Kidney (tissue), 14 donors: Measurements from ENCODE around the gene C2orf76. TPM values are rescaled to one million over a fixed set of nuclear protein-coding genes. Genes with fewer than 3 reads are reported as not detected.

Experiments
- DNase-seq, 5 donors: peaks; one replicate each; pipeline ENCODE4 v3.0.0-alpha.2; 2013 to 2020
- FAIRE-seq: peaks from 2 replicates; lab custom pipeline; 2012; peaks lifted over from hg19 to GRCh38; lab: Jason Lieb, UNC
- H3K27ac ChIP-seq, 2 donors: one replicate each; pipeline ENCODE4 v1.7.0; 2013; ENCODE audit warnings: low read depth in 2 of 2, low read length in 2 of 2, inconsistent platforms in 1 of 2
- H3K27me3 ChIP-seq: one replicate; pipeline ENCODE4 v1.7.1; 2013; ENCODE audit warnings: low read length, inconsistent platforms; ENCODE audit not compliant: control insufficient read depth, insufficient read depth
- H3K36me3 ChIP-seq, 3 donors: one replicate each; pipeline versions ENCODE4 v1.7.0 to v1.7.1; 2013; ENCODE audit warnings: low read length in 3 of 3, control low read depth in 1 of 3, inconsistent platforms in 1 of 3; ENCODE audit not compliant: insufficient read depth in 3 of 3, control insufficient read depth in 2 of 3
- H3K4me1 ChIP-seq, 3 donors: one replicate each; pipeline versions ENCODE4 v1.7.0 to v1.7.1; 2013; ENCODE audit warnings: low read length in 3 of 3, inconsistent platforms in 1 of 3, low read depth in 1 of 3; ENCODE audit not compliant: control insufficient read depth in 2 of 3, insufficient read depth in 2 of 3
- H3K4me3 ChIP-seq, 3 donors: one replicate each; pipeline versions ENCODE4 v1.7.0 to v1.8.1; 2013; ENCODE audit warnings: low read length in 3 of 3, control low read depth in 1 of 3, inconsistent platforms in 1 of 3
- H3K9ac ChIP-seq, 3 donors: one replicate each; pipeline versions ENCODE4 v1.7.0 to v1.7.1; 2013; ENCODE audit warnings: low read length in 3 of 3, control low read depth in 1 of 3, inconsistent platforms in 1 of 3
- H3K9me3 ChIP-seq, 3 donors: one replicate each; pipeline versions ENCODE4 v1.7.0 to v1.7.1; 2013; ENCODE audit warnings: low read length in 3 of 3, control low read depth in 1 of 3, inconsistent platforms in 1 of 3; ENCODE audit not compliant: control insufficient read depth in 2 of 3, insufficient read depth in 1 of 3
- intact Hi-C: fragments of 100-400 bp; cut with DNase I; formaldehyde crosslinking; loops from one replicate; pipeline ENCODE4 v1.11.1; 2022
- polyA plus RNA-seq: library from polyadenylated mRNA; stranded (reverse); fragments of 350-450 nt; fragmentation: Illumina TruSeq; extraction: RNeasy Lipid Tissue Mini Kit (QIAGEN cat#74804); gene quantifications from one replicate; pipeline ENCODE4 v1.2.3, GENCODE V29; 2014; ENCODE audit warnings: low read depth, low replicate concordance; ENCODE audit not compliant: insufficient read depth
- total RNA-seq: library from RNA; stranded (reverse); fragmentation: NEBNext Ultra II Directional; extraction: Animal tissue kit (Norgen Biotek cat#: 25700); gene quantifications from one replicate; pipeline ENCODE4 v1.2.1, GENCODE V29; 2021
- TF ChIP-seq, protein P1 (sequence below): IDR thresholded peaks from 3 replicates; pipeline ENCODE4 v1.5.1; 2012; ENCODE audit warnings: mild to moderate bottlenecking, moderate library complexity, borderline replicate concordance; ENCODE audit not compliant: insufficient read depth; ENCODE audit errors: extremely low read depth
- donor health status: control.
- donor health status: control.
- donor health status: control.
- donor health status: control.
- donor health status: control.
- donor health status: DM: yes; HTN: yes; CAD: no.
- donor health status: Normal renal cell carcinoma (clear cell type).

C2orf76 gene
- total and polyA plus RNA-seq, 2 donors from 2014 or later = 12.4 to 31.3 TPM

DNA sequence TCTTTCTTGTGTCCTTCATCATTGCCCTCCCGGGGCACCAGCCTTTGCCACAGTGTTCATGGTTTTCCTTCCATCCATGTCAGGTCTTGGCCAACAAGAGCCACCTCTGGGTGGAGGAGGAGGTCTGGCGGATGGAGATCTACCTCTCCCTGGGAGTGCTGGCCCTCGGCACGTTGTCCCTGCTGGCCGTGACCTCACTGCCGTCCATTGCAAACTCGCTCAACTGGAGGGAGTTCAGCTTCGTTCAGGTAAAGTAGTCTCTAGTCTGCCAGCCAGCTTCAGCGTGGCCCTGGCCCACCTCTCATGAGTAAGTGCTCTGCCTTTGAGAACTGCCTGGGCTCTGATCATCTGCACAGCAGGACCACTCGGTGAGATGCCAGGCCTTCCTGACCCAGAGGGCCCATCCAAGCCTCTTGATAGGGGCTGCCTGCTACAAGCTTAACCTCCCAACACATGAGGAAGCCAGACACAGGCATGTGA, 112.0 kb downstream of the C2orf76 start:
- TF ChIP-seq, protein P1, sequence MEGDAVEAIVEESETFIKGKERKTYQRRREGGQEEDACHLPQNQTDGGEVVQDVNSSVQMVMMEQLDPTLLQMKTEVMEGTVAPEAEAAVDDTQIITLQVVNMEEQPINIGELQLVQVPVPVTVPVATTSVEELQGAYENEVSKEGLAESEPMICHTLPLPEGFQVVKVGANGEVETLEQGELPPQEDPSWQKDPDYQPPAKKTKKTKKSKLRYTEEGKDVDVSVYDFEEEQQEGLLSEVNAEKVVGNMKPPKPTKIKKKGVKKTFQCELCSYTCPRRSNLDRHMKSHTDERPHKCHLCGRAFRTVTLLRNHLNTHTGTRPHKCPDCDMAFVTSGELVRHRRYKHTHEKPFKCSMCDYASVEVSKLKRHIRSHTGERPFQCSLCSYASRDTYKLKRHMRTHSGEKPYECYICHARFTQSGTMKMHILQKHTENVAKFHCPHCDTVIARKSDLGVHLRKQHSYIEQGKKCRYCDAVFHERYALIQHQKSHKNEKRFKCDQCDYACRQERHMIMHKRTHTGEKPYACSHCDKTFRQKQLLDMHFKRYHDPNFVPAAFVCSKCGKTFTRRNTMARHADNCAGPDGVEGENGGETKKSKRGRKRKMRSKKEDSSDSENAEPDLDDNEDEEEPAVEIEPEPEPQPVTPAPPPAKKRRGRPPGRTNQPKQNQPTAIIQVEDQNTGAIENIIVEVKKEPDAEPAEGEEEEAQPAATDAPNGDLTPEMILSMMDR = no peak
- intact Hi-C loops = no loop called here
- H3K9ac ChIP-seq = no peak overlapping the region
- H3K4me3 ChIP-seq = no peak overlapping the region
- no peaks in the 10 kb centered on the region for H3K27me3 ChIP-seq
- no peak for DNase-seq
- no peak overlapping the region for H3K27ac ChIP-seq
- H3K4me1 ChIP-seq = peaks cover 0 to 3% (median 0%) of the 10 kb centered on the region in 3 donors
- no peak for FAIRE-seq
- H3K9me3 ChIP-seq = no peaks in the 10 kb centered on the region
- H3K36me3 ChIP-seq = no peaks in the 10 kb centered on the region

DNA sequence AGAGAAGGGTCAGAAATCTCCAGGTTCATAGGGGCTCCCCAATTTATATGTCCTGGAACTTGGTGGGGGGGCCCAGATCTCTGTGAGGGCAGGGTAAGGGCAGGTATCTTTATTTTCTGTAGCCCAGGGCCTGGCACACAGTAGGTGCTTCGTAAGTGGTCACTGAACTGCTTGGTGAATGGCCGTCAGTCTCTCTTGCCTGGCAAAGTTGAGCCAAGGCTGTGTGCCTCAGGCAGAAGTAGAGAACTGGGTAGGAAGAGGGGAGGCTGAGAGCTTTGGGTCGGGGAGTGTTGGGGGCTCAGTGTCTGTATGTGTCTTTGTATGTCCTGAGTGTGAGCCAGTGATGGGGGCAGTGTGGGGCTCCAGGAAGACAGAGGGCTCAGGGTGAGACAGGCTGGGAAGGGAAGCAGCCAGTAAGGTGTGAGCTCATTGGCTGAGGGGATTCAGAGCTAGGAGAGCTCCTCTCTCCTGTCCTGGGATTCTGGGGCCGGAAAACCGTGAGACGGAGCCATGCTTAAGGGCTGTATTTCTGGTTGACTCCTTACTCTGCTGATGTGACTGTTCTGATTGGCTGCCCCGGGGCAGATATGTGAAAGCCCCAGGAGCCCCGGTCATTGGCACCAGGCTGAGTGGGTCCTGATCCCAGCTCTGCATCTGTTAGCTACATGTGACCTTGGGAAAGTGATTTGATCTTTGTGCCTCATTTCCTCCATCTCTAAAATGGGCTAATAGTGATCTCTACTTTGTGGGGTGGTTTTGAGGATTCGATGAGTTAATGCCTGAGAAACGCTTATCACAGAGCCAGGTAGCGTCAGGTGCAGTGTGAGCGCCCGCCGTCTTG, 112.7 kb downstream of the C2orf76 start:
- Histone ChIP-seq H3K9me3 (no peaks in the 10 kb centered on the region), H3K9ac (no peak overlapping the region), H3K4me1 (peaks cover 0 to 2% (median 0%) of the 10 kb centered on the region in 3 donors), H3K36me3 (no peaks in the 10 kb centered on the region), H3K4me3 (no peak overlapping the region), H3K27ac (no peak overlapping the region), H3K27me3 (no peaks in the 10 kb centered on the region)
- no peak for FAIRE-seq
- no peak for DNase-seq
- TF ChIP-seq, protein P1 = no peak
- intact Hi-C loops = no loop called here

DNA sequence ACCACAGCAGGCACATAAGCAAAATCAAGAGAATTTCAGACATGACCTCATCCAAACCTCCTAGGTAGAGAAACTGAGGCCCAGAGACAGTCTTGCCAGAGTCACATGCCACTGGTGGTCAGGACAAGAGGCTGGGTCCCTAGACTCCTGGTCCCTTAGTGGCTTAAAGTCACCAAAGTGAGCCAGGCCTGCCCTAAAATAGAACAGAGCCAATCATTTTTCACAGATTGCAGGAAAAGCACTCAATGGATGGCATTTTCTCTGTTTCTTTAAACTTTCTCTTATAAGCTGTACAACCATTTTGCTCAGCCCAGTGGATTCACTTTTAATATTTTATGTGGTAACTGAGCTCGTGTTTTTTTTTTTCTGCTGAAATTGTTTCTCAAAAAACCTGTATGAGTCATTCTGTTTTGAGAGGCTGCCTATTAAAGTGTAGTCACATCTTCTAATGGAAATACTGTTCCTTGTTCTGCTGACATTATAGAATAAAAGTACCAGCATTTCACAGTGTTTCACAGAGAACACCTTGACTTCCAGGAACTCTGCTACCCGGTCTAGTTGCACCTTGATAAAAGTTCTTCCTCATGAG, 113.4 kb downstream of the C2orf76 start:
- H3K4me3 ChIP-seq = no peak overlapping the region
- intact Hi-C loops = no loop called here
- FAIRE-seq = no peak
- TF ChIP-seq, protein P1 = no peak
- no peak overlapping the region for H3K27ac ChIP-seq
- no peaks in the 10 kb centered on the region for H3K4me1 ChIP-seq
- H3K36me3 ChIP-seq = no peaks in the 10 kb centered on the region
- no peak overlapping the region for H3K9ac ChIP-seq
- H3K9me3 ChIP-seq = no peaks in the 10 kb centered on the region
- no peaks in the 10 kb centered on the region for H3K27me3 ChIP-seq
- DNase-seq = no peak

Other genes starting within 250 kb of the C2orf76 start
- not detected for gene C1QL2, start 208.1 kb downstream of the C2orf76 start, total RNA-seq
- not detected for gene C1QL2, start 208.1 kb downstream of the C2orf76 start, polyA plus RNA-seq
- 25.4 TPM for gene STEAP3, start 143.0 kb downstream of the C2orf76 start, total RNA-seq
- gene STEAP3, start 143.0 kb downstream of the C2orf76 start, polyA plus RNA-seq = 6.7 TPM
- 135 TPM for gene DBI, start 143 bp upstream of the C2orf76 start, total RNA-seq
- 1,066 TPM for gene DBI, start 143 bp upstream of the C2orf76 start, polyA plus RNA-seq
- gene TMEM37, start 65.0 kb upstream of the C2orf76 start, total RNA-seq = 59.4 TPM
- gene TMEM37, start 65.0 kb upstream of the C2orf76 start, polyA plus RNA-seq = 221 TPM
- 15.9 TPM for gene SCTR, start 157.6 kb upstream of the C2orf76 start, total RNA-seq
- gene SCTR, start 157.6 kb upstream of the C2orf76 start, polyA plus RNA-seq = 7.3 TPM
- gene CFAP221, start 177.6 kb upstream of the C2orf76 start, total RNA-seq = 58.7 TPM
- 15.9 TPM for gene CFAP221, start 177.6 kb upstream of the C2orf76 start, polyA plus RNA-seq